GM19468 (cell line): Measurements from ENCODE around the gene UNC13D.
"Not testable (repeated sequence)": the region's sequence is repeated elsewhere in the genome, so short reads cannot be mapped to it uniquely, and the experiment has no call there.

Experiments
- ATAC-seq: cut with Tn5 transposase; IDR thresholded peaks from one replicate; pipeline ENCODE4 v1.9.1; 2021; ENCODE audit warnings: mild to moderate bottlenecking, moderate library complexity, moderate number of reproducible peaks; ENCODE audit not compliant: unreplicated experiment; ENCODE audit errors: extremely low read depth

UNC13D gene

DNA sequence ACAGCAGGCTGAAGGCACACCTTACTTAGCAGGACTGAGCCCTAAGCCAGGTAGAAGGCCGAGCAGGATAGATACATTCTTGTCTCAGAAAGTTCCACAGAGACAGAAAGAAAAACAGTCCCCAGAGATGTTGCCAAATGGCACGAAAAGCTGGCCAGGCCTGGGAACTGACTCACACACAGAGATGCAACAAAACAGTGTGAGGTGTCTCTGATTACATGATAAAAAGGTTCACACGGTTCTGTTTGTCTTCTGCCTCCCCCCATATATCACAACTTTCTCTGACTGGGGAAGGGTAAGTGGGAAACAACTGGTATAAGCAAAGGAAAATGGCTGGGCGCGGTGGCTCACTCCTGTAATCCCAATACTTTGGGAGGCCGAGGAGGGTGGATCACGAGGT is 9.2 kb upstream of the UNC13D start:
- ATAC-seq, result no peak

DNA sequence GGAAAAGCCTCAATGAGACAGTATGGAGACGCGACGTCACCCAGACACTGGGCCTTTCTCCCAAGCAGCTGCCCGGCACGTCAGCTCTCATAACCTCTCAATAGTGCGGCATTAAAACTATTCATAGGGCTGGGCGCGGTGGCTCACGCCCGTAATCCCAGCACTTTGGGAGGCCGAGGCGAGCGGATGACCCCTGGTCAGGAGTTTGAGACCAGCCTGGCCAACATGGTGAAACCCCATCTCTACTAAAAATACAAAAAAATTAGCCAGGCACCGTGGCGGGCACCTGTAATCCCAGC is 7.4 kb upstream of the UNC13D start:
- ATAC-seq, result not testable (repeated sequence)

DNA sequence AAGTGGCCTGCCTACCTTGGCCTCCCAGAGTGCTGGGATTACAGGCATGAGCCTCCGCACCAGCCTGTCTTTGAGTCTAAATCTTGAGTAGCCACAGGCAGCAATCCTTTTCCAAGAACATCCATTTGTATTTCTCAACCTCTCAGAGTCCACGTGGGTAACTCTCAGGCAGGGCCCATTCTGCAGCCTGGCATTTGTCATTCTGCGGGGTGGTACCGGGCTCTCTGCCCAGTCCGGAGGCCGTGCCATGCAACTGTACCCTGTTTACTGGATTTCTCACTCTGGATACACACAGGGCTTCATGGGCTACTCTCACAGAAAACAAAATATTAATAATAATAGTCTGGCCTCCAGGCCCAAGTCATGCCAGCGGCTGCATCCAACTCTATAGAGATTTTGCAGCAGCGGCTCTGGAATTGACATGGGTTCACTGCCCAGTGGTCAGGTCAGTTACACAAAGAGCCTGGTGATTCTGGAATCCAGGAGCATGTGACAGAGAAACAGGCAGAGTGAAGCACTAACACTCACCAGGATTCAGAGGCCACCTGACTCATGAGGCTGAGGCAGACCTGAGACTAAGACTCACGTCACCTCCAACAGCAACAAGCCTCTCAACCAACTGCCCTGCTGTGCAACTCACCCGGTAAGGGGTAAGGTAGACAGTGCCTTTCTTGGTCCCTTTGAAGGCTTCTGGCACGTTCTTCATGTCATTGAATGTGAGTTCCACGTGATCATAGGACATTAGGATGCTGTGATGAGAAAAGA is 6.9 kb upstream of the UNC13D start:
- ATAC-seq, result no peak

DNA sequence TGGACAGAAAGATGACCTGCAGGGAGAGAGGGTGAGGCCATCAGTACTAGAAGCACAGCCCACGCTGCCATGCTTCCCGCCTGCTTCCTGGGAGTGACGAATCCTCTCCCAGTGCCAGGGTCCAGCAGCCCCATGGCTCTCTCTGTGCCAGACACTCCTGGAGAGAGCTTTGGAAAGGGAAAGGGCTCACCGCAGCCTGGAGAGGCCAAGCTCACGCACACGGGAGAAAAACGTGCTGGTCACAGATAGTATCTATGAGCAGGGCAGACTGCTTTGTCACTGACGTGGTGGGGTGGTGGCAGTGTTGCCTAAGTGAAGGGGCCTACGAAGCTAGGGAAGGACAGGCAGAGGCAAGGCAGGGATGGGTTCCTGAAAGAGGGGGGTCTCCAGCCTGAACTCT is 5.5 kb upstream of the UNC13D start:
- no peak for ATAC-seq

DNA sequence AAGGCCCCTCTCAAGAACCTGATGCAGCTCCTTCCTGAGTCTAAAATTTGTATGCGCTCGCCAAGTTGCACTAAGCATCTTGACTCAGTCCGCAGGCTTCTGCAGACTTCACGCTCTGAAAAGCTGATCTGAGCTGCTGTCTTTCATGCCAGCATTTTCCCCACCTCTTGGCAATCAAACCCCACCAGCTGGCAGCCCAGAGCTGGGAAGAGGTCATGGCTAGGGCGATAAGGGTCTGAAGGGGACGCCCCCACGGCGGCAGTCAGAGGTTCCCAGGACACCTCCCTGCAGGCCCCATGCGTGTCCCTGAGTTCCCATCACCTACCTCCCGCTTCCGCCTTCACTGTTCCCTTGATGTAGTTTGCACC is 5.1 kb upstream of the UNC13D start:
- no peak for ATAC-seq

DNA sequence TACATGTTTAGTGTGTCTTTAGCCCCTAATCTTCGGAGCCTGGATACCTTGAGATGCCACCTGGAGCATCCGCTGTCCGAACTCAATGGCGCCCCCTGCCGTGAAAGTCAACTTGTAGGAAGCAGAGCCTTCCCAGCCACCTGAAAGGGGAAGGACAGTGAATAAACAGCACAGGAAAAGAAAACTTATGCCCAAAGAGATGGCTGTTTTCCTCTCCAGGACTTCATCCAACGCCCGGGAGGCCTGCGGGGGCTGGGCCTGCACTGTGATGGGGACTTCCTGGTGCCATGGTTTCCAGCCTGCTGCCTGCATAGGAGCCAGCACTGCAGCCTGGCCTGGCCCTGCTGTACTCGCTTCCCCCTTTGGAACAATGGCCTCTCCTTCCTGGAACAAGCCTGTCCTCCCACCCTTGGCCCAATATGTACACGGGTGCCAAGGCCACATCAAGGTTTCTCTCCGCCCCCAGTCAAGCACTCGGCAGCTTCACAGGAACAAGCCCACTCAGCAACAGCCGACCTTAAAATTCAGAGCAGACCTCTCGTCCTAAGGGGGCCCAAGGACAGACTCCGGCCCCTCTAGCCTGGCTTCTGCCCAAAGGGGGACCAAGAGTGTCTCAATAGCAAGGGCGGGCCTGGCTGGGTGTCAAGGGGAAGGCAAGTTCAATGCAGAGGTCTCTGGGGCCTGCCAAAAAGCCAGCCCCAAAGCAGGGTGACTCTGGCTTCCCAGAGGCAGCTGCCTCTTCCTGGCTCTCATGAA is 4.5 kb upstream of the UNC13D start:
- ATAC-seq, result no peak

DNA sequence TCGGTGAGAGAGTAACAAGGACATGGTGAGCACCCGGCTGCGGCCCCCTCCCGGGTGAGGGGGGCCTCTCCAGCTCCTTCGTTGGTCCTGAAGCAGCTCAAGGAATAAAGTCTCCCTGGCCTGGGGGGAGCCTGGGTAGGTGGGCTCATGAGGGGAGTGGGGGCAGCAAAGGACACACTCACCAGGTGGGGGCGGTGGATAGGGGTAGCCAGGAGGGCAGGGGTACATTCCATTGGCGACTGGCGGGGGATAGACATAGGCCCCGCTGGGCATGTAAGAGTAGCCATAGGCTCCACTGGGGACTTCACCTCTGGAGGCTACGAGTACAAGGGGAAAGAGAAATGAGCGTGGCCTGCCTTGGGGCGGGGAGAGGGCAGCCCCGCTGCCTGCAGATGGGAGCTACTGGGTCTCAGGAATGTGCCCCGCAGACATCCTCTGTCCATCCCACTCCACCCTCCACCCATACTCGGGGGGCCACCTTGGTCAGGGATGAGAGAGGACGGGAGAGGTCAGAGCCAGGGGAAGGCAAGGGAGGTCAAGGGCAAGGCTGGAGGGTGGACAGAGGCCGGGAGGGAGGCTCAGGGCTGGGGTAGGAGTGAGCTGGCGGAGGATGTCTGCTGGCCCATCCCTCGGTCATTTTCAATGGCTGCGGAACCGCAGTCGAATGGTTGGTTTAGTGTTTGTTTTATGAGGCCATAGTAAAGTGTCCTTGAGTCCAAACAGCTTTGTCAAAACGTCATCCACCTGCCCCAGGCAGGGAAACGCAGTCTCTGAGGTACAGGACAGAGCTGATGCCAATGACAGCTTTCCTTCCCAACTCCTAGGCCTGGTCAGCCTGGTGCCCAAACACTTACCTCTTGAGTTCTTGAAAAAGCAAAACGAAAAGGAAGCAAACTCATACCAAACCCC is 3.7 kb upstream of the UNC13D start:
- ATAC-seq, result no peak

DNA sequence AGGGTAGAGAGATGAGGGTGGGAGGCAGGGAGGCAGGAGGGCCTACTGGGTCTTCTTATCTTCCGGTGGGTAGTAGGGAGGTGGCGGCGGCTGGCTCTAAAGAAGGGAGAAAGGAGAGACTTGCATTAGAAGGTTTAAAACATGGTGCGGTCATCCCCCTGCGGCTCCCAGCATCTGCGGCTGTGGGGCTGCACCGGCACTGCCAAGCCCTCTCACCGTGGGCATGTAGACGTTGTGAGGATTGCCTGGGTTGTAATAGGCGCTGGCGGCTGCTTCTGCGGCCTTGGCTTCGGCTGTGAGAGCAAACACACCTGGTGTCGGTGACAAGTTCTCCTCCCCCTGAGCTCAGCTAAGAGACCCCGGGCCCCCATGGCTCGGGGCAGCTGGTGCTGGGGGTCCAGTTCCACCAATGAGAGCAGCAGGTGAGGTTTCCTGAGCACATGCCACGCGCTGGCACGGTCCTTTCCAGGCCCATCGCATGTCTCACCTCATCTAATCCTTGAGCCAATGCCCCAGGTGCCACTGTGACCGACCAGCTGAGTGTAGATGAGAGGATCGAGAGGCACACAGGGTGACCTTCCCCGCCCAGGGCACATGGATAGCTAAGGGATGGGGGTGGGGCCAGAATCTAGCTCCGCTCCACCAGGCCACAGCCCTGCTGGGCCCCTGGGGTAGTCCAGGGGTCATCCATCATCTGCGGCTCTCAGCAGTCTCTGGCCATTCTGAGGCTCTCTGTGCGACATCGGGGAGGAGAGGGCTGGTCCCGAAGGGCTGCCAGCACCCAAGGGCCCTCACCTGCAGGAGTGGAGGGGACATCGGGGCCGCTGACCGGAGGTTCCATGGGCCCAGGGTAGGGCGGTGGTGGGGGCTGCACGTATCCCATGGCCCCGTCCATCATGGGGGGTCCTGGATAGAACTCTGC is 2.7 kb upstream of the UNC13D start:
- ATAC-seq, result no peak

DNA sequence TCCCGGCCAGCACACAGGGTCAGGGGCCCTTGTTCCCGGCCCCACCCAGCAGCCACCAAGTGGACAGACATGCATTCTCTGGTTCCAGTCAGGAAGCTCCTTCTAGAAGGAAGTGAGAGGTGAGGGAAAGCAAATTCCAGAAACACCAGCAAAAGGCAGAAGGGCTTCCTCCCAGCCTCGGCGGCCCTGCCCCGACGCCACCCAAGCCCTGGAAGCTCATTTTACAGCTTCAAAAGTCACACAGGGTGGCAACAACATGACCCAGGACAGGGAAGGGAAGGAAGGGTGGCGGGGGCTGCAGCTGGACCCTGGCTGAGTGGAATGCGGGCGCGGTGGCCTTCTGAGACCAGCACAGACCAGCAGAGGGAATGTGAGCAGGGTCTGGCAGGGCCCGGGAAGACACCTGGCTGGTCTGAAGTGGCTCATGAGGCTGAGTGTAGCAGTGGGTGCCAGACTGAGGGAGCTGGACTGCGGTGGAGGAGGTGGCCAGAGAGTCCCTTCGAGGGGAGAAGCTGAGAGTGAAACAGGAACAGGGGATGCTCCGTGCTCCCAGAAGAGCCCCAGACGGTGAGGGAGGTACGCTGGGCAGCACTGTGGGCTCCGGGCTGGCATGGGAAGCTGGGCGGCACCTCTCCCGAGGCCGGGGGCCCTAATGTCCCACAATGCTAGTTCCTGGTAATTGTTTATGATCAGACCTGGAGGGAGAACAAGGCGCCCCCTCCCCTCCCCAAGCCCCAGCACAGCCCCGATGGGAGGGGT is 1.9 kb upstream of the UNC13D start:
- no peak for ATAC-seq

DNA sequence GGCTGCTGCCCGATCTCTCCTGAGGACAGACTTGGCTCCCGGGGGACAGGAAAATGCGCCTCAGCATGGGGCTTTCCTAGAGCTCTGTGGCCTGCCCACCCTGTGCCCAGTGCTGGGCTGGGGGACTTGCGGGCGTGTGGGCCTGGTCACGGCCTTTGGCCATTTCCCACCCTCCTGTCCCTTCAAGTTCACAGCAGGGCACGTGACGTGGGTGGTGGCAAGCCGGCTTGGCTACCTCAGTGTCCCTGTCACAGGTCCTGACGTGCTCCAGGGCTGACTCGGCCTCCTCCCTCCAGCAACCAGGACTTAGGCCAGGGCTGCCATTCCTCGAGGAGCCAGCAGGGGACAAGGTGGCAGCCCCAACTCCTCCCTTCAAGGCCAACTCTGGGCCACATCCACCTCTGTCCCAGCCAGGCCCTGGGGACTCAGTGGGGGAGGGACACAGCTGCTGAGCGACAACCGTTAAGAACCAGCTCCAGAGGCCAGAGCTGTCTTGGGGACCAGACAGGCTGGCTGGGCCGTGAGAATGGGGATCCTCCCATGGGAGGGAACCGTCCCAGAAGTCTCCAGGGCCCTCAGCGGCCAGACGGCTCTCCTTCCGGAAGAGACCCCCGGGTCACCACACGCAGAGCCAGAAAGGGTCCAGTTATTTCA is 981 bp upstream of the UNC13D start:
- peak; percentile 46 for ATAC-seq

DNA sequence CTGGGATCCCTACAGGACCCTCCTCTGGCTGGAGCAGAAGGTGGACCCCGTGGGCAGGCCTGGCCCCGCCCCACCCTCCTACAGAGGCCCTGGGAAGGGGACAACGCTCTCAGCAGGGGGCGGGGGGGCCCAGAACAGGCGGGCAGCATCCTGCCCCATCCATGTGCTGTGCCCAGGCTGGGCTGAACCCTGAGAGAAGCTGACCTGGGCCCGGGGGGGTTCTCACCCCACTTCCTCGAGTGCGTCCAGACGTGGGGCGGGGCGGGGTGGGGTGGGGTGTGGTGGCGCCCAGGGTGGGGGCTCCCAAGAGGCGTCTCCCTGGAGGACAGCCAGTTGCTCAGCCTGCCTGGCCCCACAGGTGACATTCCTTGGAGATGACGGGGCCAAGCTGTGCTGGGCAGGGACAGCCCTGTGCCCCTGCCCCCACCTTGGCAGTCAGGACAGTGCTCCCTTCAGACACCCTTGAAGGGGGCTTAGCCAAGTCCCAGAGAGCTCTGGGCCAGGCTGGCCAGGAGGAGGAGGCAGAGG is 390 bp upstream of the UNC13D start:
- ATAC-seq, result no peak

DNA sequence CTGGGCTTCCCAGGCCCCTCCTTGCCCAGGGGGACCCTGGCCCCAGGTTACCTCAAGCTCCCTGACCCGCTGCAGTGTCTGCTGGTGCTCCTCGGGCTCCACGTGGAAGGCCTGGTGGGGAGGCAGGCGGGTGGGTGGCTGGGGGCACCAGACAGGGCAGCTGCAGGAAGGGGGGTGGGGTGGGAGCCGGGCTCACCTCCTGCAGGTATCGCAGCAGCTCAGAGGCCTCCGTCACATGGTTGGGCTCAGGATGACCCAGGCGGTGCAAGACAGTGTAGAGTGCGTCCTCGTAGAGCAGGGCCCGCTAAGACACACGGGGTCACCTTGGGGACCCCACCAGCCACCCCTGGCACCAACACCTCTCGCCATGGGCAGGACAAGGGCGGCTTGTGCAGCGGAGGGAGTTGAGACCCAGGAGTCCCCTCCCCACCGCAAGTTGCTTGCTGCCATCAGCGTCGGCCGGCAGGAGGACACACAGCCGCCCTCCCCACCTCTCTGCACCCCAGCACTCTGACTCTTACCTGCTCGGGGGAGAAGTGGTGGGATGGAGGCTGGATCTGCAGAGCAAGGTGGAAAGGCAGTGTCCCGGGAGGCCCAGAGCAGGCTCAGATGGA is 1.1 kb downstream of the UNC13D start:
- no peak for ATAC-seq

DNA sequence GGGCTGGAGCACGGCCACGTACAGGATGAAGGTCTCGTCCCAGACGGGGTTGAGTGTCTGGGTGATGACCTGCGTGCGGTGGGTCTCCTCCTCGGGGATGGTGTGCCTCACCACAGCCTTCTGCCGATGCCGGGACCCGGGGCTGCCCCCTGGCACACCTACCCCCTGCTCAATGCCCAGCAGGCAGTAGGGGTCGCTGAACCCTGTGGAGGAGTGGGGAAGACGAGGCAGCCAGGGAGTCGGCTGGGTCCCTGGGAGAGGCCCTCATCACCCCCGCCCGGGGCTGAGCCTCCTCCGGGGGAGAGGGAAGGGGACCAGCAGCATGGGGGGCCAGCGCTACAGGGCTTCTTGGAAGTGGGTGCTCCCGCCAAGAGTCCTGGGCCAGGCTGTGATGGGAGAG is 1.8 kb downstream of the UNC13D start:
- ATAC-seq, result no peak

DNA sequence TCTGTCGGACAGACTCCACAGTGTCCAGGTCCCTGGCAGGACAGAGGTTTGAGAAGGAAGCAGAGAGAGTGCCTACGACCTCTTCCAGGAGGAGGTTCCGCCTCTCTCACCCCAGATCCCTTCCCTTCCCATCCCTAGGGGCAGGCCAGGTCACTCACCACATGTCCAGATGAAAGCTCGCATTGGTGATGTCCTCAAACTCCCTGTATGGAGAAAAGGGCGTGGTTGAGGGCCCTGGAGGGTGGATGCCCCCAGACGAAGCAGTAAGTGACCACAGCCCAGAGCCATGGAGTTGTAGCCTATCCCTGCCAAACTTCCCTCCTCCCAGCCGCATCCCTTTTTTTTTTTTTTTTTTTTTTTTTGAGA is 3.4 kb downstream of the UNC13D start:
- ATAC-seq, result no peak

DNA sequence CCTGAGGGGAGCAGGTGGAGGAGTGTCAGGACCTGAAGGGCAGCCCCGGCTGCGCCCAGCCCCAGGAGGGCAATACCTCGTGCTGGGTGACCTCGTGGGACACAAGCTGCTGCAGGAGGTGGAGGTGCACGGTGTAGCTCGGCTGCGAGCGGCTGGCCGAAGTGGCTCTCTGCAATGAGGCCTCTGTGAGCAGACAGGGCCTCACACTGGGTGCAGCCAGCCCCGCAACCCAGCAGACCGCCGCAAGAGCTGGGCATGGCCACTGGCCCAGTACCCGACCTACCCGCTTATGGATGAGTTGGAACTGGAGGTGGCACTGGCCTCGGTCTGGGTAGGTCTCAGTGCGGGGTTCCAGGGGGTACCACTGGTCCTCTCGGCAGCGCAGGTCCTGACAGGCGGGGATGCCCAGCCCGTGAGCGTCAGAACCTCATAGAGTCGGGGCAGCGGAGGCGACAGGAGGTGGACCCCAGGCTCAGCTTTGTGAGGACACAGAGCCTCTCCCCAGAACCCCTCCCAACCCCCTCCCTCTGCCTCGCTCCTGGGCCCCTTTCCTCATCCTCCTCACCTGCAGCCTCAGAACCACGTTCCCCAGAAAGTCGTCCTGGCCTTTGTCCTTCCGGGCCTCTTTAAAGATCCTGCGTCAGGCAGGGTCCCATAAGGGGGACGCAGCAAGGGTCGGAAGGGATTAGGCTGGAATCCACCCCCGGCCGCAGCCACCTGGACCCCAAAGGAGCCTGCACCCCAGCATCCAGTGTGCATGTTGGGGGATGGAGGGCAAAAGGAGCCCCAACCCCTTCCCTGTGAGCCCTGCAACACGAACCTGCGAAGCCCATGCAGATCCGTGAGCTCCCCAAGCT is 4.0 kb downstream of the UNC13D start:
- ATAC-seq, result no peak

DNA sequence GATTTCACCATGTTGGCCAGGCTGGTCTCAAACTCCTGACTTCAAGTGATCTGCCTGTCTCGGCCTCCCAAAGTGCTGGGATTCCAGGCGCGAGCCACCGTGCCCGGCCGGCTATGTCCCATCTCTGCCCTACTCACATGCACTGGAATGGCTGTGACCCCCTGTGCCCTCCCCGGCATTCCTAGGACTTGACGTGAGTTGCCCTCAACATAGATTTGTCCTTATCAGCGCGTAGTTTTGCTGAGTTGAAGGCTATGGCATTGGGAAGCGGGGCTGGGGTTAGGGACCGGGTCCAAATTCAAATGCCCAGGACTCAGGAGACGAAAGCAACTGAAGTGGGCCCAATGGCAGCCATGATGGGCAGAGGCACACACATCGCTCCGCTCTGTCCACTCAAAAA is 5.8 kb downstream of the UNC13D start:
- no peak for ATAC-seq

DNA sequence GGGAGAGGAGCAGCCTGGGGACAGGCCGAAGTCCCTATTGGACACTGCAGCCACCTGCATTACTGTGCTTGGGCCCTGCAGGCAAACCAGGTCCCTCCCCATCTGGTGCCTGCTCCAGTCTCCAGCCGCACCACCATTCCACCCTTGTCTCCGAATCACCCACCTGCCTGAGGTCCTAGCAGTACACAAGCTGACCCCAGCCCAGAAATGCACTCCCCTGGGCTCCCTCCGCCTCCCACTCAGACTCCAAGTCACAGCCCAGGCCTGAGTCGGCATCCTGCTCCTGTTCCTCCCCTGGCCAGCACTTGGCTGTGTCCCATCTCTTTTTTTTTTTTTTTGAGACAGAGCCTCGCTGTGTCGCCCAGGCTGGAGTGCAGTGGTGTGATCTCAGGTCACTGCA is 6.3 kb downstream of the UNC13D start:
- ATAC-seq, result no peak
